B cell (primary cell): ENCODE data around the gene NOC2L.

Experiments
- CTCF ChIP-seq: fragments of 200-600 bp; IDR thresholded peaks from one replicate; pipeline ENCODE4 v1.8.0; 2022; ENCODE audit warnings: antibody characterized with exemption, mild to moderate bottlenecking
- EZH2 ChIP-seq: IDR thresholded peaks from 2 replicates; pipeline ENCODE4 v1.6.1; 2012; ENCODE audit warnings: borderline replicate concordance, low read depth, mild to moderate bottlenecking, moderate library complexity, low read length; ENCODE audit not compliant: insufficient read depth, poor library complexity, severe bottlenecking

- TF ChIP-seq CTCF (no peak), EZH2 (no peak)
Observed at GRCh38 chr1:910311-910880, 48.7 kb downstream of the NOC2L start.
